GM19023 (cell line): Measurements from ENCODE around the gene HS1BP3.

Experiments
- ATAC-seq: cut with Tn5 transposase; IDR thresholded peaks from one replicate; pipeline ENCODE4 v1.9.1; 2021; ENCODE audit warnings: mild to moderate bottlenecking, moderate library complexity; ENCODE audit not compliant: unreplicated experiment

The HS1BP3 gene

GRCh38 chr2:20664431-20665242 is 13.7 kb upstream of the HS1BP3 start:
- ATAC-seq = no peak

DNA sequence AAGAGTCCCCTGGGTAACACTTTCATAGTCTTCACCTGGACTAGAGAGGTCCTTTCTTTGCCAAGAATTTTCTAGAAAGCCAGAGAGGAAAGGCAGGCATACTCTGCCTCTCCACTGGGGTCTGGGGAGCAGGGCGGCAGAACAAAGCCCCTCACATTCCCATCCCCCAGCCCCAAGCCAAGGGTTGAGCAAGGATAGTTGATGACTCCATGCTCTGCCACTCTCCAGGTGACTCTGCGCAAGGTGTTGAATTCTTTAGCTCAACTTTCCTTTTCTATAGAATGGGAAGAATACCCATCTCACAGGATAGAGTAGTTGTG is 13.1 kb upstream of the HS1BP3 start:
- ATAC-seq = no peak

DNA sequence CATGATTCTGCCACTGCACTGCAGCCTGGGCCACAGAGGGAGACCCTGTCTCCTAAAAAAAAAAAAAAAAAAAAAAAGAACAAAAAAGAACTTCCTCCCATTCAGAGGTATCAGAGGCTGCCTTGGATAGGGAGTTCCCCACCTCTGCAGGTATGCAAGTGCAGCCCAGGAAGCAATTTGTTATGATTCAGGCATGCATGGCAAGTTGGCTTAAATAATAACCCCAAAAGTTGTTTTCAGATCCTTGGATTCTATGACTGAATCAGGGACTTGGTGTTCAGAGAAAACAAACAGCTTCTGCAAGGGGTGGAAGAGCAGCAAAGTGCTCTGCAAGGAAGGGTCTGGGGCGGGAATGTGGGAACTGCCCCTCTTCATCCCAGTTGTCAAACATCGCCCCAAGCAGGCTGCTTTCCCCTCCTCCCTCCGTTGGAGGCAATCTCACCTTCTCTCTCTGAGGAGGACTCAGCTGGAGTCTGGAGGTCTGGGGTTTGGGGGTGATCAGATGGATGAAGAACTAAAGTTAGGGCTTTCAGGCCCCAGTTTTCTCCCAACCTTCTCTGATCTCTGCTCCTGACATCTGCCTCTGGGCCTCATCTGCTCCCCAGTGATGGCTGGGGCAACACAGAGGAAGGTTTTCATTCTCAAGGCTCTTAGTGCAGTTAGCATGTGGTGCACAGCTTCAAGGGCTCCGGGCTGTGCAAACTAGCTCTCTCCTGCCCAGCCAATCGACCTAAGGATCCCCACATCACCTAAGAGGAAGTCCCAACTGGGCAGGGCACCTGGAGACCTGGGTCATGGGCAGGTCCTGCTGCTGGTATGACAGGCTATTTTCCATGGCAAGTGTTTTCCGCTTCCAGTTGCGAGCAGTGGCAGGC is 12.5 kb upstream of the HS1BP3 start:
- ATAC-seq = no peak

- ATAC-seq = no peak
Measured at GRCh38 chr2:20662308-20662937, 11.5 kb upstream of the HS1BP3 start.

DNA sequence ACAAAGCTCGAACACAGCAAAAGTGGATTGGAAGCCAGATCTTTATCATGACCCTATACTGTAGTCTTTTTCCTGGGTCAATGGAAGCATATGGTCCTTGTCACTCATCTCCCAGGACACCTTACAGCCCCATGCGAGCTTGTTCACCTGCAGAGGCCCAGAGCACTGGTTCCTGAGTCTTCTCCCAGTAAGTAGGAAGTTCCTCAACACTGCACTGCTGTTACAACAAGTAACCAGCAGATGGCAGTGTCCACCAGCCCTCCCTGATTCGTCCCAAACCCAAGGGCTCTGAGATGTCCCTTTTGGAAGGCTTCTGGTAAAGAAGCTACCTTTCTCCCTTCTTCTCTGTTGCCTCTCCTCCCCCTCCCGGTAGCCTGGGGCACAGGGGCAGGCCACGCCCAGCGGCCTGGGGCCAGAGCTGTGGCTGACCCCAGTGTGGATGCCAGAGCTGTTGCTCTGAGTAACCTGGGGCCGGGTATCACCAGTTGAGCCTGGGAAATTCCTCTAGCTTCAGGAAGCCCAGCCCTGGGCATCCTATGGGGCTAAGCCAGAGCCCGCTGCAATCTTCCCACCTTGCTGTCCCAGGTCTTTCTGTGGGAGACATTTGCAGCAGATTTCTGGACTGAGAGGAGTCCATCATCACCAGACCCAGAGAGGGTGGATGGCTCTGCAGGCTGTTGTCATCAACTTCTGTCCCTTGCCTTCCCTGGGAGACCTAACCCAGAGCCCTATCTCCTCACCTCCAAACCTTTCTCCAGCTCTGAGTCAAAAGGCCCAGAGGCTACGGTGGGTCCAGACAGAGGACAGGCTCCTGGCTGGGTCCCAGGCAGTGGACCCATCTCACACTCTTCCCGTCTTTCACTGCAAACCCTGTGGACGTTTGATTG is 10.8 kb upstream of the HS1BP3 start:
- ATAC-seq = peak; percentile 63

- no peak for ATAC-seq
Measured at GRCh38 chr2:20660506-20661420, 9.9 kb upstream of the HS1BP3 start.

- no peak for ATAC-seq
Measured at GRCh38 chr2:20657522-20658235, 6.8 kb upstream of the HS1BP3 start.

DNA sequence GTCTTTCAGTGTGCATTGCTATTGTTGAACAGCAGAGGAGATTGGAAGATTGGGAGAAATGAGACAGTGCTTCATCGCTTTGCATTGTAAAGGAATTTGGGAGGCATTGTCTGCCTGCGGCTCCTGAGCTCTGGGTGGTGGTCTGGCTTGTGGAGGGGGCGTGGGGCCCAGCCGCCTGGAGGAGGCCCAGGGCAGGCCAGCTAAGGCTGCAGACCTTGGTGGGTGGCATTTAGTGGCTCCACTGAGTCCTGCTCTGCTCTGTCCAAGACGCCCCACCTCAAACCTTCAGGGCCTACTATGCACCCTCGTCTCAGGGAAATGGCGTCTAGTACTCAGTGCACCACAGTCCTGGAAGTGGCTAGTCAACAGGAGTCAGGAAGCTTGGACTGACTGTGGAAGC is 5.7 kb upstream of the HS1BP3 start:
- ATAC-seq = no peak

GRCh38 chr2:20654535-20654813 is 3.6 kb upstream of the HS1BP3 start:
- no peak for ATAC-seq

GRCh38 chr2:20653695-20654534 is 3.0 kb upstream of the HS1BP3 start:
- no peak for ATAC-seq

GRCh38 chr2:20652673-20653575 is 2.0 kb upstream of the HS1BP3 start:
- ATAC-seq = no peak

DNA sequence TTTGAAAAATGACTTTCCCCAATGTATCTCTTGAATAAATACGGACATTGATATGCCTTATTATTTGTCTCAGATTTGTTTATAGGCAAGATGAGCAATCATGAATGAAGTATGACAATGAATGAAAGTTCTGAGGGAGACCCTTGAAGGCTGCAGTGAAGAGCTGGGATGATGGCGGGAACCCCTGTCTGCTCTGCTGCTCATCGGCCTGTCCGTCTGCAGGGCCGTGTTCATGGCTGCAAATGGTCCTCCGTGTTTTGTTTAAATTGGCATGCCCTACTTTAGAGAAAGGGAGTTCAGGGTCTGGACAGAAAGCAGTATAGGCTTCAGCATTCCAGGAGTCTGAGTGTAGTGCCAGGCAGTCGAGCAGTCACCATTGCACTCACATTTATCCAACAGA is 1.2 kb upstream of the HS1BP3 start:
- ATAC-seq = no peak

DNA sequence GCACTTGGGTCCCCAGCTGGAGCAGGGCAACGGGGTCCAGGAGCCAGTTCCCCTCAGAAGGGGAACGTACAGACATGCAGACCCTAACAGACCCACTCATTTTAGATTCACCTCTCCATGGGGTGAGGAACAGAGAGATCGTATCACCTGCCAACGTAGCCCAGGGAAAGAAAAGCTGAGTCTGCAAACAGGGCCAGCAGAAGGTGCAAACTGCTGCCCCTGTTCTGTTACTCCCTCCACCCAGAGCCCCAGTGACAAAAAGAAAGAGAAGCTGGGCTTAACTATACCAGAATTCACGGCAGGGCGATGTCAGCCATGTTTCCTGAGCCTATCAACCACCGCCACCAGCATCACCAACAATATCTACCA is 817 bp upstream of the HS1BP3 start:
- no peak for ATAC-seq

DNA sequence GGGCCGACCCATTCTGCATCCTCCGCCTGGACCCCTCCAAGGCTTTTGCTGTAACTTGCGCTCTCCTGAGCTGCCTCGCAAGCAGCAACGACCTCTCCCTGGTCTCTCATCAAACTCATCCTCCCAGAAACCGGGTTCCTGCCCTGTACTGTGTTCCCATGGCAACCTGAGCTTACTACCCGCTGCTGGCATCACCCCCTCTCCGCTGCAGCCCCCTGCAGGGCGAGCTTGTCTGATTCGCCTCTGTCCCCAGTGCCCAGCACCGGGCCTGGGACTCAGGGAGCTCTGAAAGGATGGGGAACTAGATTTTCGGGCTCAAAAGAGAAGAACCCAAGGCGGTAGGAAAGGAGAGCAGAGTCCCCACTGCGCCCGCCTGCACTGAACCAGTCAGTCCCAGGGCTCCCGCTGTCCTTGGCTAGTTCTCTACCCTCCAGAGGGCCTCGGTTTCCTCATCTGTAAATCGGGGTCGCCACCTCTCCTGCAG is 463 bp downstream of the HS1BP3 start:
- peak; percentile 6 for ATAC-seq

- no peak for ATAC-seq
Measured at GRCh38 chr2:20649976-20650375, 922 bp downstream of the HS1BP3 start.

DNA sequence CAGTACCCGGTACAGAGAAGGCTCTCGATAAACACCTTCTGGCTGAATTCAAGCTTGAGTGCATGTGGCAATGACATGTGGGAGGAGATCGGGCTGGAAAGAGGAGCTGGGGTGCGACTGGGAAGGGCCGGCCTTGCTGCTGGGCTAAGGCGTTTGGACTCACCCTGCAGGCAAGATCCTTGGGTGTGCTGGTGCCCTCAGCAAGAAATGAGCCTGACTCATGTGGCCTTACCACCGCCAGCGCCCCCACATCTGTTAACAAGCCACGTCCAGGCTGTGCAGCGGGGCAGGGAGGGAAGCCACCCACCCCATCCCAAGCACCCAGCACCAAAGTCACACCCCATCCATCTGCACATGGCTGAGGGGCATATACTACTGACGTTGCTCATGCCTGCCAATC is 1.3 kb downstream of the HS1BP3 start:
- ATAC-seq = no peak

DNA sequence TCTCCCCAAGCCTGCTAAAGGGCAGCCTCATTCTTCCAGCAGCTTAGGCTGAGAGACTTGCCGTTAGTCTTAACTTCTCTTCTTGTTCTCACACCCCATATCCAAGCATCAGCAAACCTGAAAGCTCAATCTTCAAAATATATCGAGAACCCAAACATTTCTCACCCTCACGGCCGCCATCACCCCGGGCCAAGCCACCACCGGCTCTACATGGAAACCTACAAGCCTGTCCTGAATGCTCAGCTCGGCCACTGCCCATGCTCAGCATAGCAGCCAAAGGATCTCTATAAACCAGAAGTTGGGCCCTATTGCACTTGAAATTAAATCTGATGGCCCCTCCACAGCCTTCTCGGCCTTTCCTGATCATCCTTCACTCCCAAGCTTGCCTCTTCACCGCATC is 2.1 kb downstream of the HS1BP3 start:
- no peak for ATAC-seq
